ENCODE measurements around the gene TNFAIP8.

The TNFAIP8 gene

DNA sequence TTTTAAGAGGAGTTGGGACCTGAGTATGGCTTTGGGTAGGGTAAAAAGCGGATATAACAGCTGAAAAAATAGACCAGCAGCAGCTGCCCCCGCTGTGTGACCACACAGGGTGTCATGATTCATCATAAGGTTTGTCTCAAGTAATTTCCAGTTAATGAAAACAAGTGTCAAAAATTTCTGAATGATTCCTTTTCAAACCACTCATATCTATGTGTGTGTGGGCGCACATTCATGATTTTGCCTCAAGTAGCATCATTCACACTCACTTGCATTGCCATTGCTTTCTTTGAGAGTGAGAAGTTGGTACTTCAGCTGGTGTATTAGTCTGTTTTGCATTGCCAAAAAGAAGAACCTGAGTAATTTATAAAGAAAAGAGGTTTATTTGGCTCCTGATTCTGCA, 12.1 kb upstream of the TNFAIP8 start:
- peak overlapping the region in 8 of 11 experiments; percentile 4 to 97 (median 70); a peak in 14 of 22 replicates for H3K4me2 ChIP-seq
- H3K4me3 ChIP-seq: 0 out of 20 replicates have a peak overlapping the region, but pooled peaks of 1 of the 10 experiments have one; percentile 10
- H3K27me3 ChIP-seq: no peaks in the 10 kb centered on the region
- H4K20me1 ChIP-seq: peaks cover 0 to 14% (median 0%) of the 10 kb centered on the region in 11 experiments; a peak in 1 of 22 replicates
- H3K36me3 ChIP-seq: peaks cover 0 to 12% (median 4%) of the 10 kb centered on the region in 11 experiments; a peak in 6 of 22 replicates
- H3K27ac ChIP-seq: peak overlapping the region in 7 of 11 experiments; percentile 1 to 89 (median 29); a peak in 8 of 22 replicates
- TF ChIP-seq Cebpa-rat (IDR thresholded peaks at IDR 0.05): no peak
- H3K4me1 ChIP-seq: peaks cover 76 to 98% (median 87%) of the 10 kb centered on the region in 10 experiments
- no peak overlapping the region for H3K9ac ChIP-seq
- peaks cover 0 to 19% (median 6%) of the 10 kb centered on the region in 11 experiments; a peak in 11 of 22 replicates for H3K9me3 ChIP-seq (replicated peaks in 1 of 11)

DNA sequence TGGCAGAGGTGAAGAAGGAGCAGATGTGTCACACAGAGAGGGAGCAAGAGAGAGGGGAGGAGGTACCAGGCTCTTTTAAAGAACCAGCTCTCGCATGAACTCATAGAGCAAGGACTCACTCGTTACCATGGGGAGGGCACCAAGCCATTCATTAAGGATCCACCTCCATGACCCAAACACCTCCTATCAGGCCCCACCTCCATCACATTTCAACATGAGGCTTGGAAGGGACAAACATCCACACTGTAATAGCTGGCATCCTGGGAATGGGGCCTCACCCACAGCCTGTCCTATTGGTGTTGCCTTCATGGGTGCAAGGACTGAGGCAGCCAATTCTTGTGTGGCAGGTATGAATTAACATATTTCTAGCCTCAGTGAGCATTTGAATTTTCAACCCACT, 11.6 kb upstream of the TNFAIP8 start:
- Histone ChIP-seq H3K36me3 (peaks cover 0 to 12% (median 4%) of the 10 kb centered on the region in 11 experiments; a peak in 6 of 22 replicates), H3K27ac (peak overlapping the region in 5 of 11 experiments; percentile 1 to 56 (median 37); a peak in 6 of 22 replicates), H3K27me3 (no peaks in the 10 kb centered on the region), H3K4me1 (peaks cover 71 to 98% (median 82%) of the 10 kb centered on the region in 10 experiments), H3K9ac (no peak overlapping the region), H3K4me3 (no peak overlapping the region), H3K9me3 (replicated peaks in 1 of 11) (peaks cover 0 to 19% (median 6%) of the 10 kb centered on the region in 11 experiments; a peak in 11 of 22 replicates), H3K4me2 (peak overlapping the region in 8 of 11 experiments; percentile 4 to 97 (median 70); a peak in 13 of 22 replicates), H4K20me1 (peaks cover 0 to 18% (median 0%) of the 10 kb centered on the region in 11 experiments; a peak in 2 of 22 replicates)
- TF ChIP-seq Cebpa-rat (IDR thresholded peaks at IDR 0.05): no peak

DNA sequence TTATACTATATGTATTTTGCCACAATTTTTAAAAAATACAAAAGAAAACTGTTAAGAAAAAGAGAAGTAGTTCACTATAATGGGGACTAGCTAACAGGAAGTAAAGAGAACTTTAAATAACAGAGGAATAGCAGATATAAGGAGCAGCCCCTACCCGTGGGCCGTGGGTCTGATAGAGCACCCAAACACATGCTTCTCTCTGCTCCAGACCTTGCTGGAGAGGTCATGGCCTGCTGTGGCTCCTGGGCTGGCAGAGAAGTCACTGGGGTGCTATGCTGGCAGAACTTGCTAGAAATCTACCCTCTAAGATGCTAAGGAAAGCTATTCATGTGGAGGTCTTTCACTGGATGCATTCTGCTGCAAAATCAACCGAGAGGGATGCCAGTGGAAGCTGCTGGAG, 10.0 kb upstream of the TNFAIP8 start:
- Histone ChIP-seq H3K9me3 (replicated peaks in 1 of 11) (peaks cover 0 to 19% (median 6%) of the 10 kb centered on the region in 11 experiments; a peak in 11 of 22 replicates), H3K4me2 (peak overlapping the region; percentile 61 to 86 (median 65)), H3K4me3 (0 out of 20 replicates have a peak overlapping the region, but pooled peaks of 1 of the 10 experiments have one; percentile 18), H3K27ac (peak overlapping the region in 10 of 11 experiments; percentile 21 to 57 (median 42); a peak in 15 of 22 replicates), H3K4me1 (peaks cover 55 to 85% (median 66%) of the 10 kb centered on the region in 10 experiments), H3K36me3 (peaks cover 0 to 12% (median 4%) of the 10 kb centered on the region in 11 experiments; a peak in 6 of 22 replicates), H3K9ac (no peak overlapping the region), H4K20me1 (peaks cover 0 to 22% (median 0%) of the 10 kb centered on the region in 11 experiments; a peak in 3 of 22 replicates), H3K27me3 (no peaks in the 10 kb centered on the region)
- no peak for TF ChIP-seq Cebpa-rat (IDR thresholded peaks at IDR 0.05)

- H3K9me3 ChIP-seq (replicated peaks in 1 of 11): peaks cover 0 to 19% (median 6%) of the 10 kb centered on the region in 11 experiments; a peak in 11 of 22 replicates
- H3K27ac ChIP-seq: peak overlapping the region in 6 of 11 experiments; percentile 24 to 53 (median 46); a peak in 9 of 22 replicates
- H3K27me3 ChIP-seq: no peaks in the 10 kb centered on the region
- H4K20me1 ChIP-seq: peaks cover 0 to 22% (median 0%) of the 10 kb centered on the region in 11 experiments; a peak in 3 of 22 replicates
- no peak for TF ChIP-seq Cebpa-rat (IDR thresholded peaks at IDR 0.05)
- H3K4me1 ChIP-seq: peaks cover 50 to 80% (median 61%) of the 10 kb centered on the region in 10 experiments
- peak overlapping the region; percentile 61 to 86 (median 65) for H3K4me2 ChIP-seq
- H3K9ac ChIP-seq: no peak overlapping the region
- peaks cover 0 to 12% (median 4%) of the 10 kb centered on the region in 11 experiments; a peak in 6 of 22 replicates for H3K36me3 ChIP-seq
- H3K4me3 ChIP-seq: 0 out of 20 replicates have a peak overlapping the region, but pooled peaks of 1 of the 10 experiments have one; percentile 18
Measured at GRCh38 chr5:119346394-119346793, 9.4 kb upstream of the TNFAIP8 start.

- H3K4me3 ChIP-seq: no peak overlapping the region
- peaks cover 0 to 19% (median 6%) of the 10 kb centered on the region in 11 experiments; a peak in 11 of 22 replicates for H3K9me3 ChIP-seq (replicated peaks in 1 of 11)
- H3K27me3 ChIP-seq: no peaks in the 10 kb centered on the region
- peaks cover 0 to 22% (median 0%) of the 10 kb centered on the region in 11 experiments; a peak in 3 of 22 replicates for H4K20me1 ChIP-seq
- peaks cover 0 to 12% (median 4%) of the 10 kb centered on the region in 11 experiments; a peak in 6 of 22 replicates for H3K36me3 ChIP-seq
- peaks cover 38 to 68% (median 49%) of the 10 kb centered on the region in 10 experiments for H3K4me1 ChIP-seq
- no peak overlapping the region for H3K27ac ChIP-seq
- no peak overlapping the region for H3K9ac ChIP-seq
- peak overlapping the region in 8 of 11 experiments; percentile 9 to 73 (median 62); a peak in 12 of 22 replicates for H3K4me2 ChIP-seq
- no peak for TF ChIP-seq Cebpa-rat (IDR thresholded peaks at IDR 0.05)
Measured at GRCh38 chr5:119347574-119347973, 8.2 kb upstream of the TNFAIP8 start.

GRCh38 chr5:119347991-119348390, 7.8 kb upstream of the TNFAIP8 start:
- H3K4me3 ChIP-seq: no peak overlapping the region
- H3K36me3 ChIP-seq: peaks cover 0 to 12% (median 4%) of the 10 kb centered on the region in 11 experiments; a peak in 5 of 22 replicates
- H3K4me1 ChIP-seq: peaks cover 34 to 66% (median 45%) of the 10 kb centered on the region in 10 experiments
- H4K20me1 ChIP-seq: peaks cover 0 to 24% (median 0%) of the 10 kb centered on the region in 11 experiments; a peak in 4 of 22 replicates
- H3K9ac ChIP-seq: no peak overlapping the region
- H3K9me3 ChIP-seq (replicated peaks in 1 of 11): peaks cover 0 to 19% (median 6%) of the 10 kb centered on the region in 11 experiments; a peak in 11 of 22 replicates
- H3K27me3 ChIP-seq: no peaks in the 10 kb centered on the region
- H3K27ac ChIP-seq: no peak overlapping the region
- H3K4me2 ChIP-seq: peak overlapping the region in 8 of 11 experiments; percentile 9 to 73 (median 62); a peak in 11 of 22 replicates
- no peak for TF ChIP-seq Cebpa-rat (IDR thresholded peaks at IDR 0.05)

DNA sequence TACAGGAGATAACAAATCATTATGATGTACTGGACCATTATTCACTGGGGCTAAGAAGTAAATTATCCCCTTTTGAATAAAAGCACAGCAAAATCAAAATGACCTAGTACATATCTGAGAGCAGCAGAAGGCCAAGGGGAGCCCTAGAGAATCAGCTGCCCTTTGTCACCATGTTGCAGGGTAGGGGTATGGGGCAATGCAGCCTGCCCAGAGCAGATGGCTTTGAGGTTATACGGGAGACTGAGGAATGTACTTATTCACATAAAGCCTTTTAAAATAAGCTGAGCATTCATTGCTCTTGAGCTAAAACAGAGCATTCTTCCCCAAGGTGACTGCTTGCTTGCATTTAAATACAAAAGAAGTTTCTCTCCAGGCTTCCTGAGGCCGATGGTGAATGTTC, 2.6 kb upstream of the TNFAIP8 start:
- Histone ChIP-seq H3K27ac (no peak overlapping the region), H4K20me1 (peaks cover 0 to 46% (median 21%) of the 10 kb centered on the region in 11 experiments; a peak in 17 of 22 replicates), H3K27me3 (peaks cover 0 to 43% (median 35%) of the 10 kb centered on the region in 11 experiments; a peak in 19 of 22 replicates), H3K4me1 (peaks cover 33 to 56% (median 40%) of the 10 kb centered on the region in 10 experiments), H3K9ac (no peak overlapping the region), H3K9me3 (replicated peaks in 1 of 11) (peaks cover 0 to 9% (median 0%) of the 10 kb centered on the region in 11 experiments; a peak in 4 of 22 replicates), H3K4me2 (peak overlapping the region in 5 of 11 experiments; percentile 34 to 91 (median 88); a peak in 7 of 22 replicates), H3K36me3 (peaks cover 0 to 7% (median 0%) of the 10 kb centered on the region in 11 experiments; a peak in 1 of 22 replicates), H3K4me3 (no peak overlapping the region)
- TF ChIP-seq Cebpa-rat (IDR thresholded peaks at IDR 0.05): no peak

DNA sequence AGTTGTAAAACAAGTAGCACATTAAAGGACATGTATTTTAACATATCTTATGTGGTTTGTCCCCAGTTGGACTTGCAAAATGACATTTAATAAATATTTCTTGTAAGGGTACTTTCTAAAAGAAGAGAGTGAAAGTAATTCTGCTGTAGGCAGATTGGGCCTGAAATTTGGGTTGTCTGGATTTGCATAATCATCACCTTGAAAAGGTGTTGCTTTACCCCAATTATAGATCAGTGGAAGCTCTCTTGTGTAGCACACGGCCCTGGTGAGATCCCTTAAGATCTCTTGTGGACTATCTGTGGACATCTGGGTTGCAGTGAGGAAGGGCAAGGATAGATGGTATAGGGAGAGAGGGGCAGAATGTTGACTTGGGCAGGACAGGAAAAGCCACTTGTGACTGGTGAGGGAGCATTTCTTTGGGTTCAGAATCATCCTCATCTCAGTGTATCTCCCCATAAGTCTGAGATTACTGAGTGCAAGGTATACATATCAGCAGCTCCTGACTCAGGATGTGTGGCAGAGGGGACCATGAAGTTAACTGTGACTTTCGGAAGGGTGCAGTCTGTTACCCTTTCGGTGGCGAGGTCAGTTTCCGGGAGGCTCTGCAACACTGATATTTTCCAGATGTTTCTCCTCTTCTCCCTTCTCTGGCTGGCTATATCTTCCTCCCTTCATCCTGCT, 2.0 kb upstream of the TNFAIP8 start:
- peaks cover 0 to 50% (median 27%) of the 10 kb centered on the region in 11 experiments; a peak in 18 of 22 replicates for H4K20me1 ChIP-seq
- H3K9me3 ChIP-seq (replicated peaks in 1 of 11): peaks cover 0 to 9% (median 0%) of the 10 kb centered on the region in 11 experiments; a peak in 4 of 22 replicates
- H3K27ac ChIP-seq: peak overlapping the region in 2 of 11 experiments; percentile 17 to 29; a peak in 5 of 22 replicates
- H3K27me3 ChIP-seq: peaks cover 0 to 43% (median 35%) of the 10 kb centered on the region in 11 experiments; a peak in 19 of 22 replicates
- peak overlapping the region; percentile 6 to 91 (median 64); a peak in 17 of 22 replicates for H3K4me2 ChIP-seq
- no peak overlapping the region for H3K4me3 ChIP-seq
- no peak overlapping the region for H3K9ac ChIP-seq
- H3K4me1 ChIP-seq: peaks cover 39 to 60% (median 46%) of the 10 kb centered on the region in 10 experiments
- H3K36me3 ChIP-seq: peaks cover 0 to 7% (median 0%) of the 10 kb centered on the region in 11 experiments; a peak in 1 of 22 replicates
- TF ChIP-seq Cebpa-rat (IDR thresholded peaks at IDR 0.05): no peak
